ENCODE data around the gene C12orf75.

DNA sequence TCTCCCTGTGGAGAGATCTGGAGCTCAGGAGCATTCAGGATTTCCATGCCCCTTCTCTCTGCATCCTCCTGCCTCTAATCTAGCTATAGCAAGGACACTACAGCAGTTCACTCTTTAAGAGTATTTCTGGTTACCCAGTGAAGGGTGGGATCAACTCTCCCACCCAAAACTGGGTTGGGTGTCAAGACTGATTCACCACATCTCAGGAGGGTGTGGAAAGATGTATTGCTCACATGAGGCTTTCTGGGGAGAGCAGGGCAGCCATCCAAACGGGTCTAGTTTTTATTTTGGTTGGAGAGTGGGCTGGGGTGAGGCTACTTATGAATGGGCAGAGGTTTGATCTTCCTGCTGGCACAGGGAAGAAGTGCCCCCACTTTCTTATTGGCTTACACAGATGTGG lies 18.6 kb downstream of the C12orf75 start:
- no peak for TF ChIP-seq CTCF (IDR thresholded peaks at IDR 0.05; ENCODE audit: extremely low read depth in 1 of 2, insufficient read depth in 1 of 2, low read depth in 1 of 2, low read length in 2 of 2)
- TF ChIP-seq, protein P1, sequence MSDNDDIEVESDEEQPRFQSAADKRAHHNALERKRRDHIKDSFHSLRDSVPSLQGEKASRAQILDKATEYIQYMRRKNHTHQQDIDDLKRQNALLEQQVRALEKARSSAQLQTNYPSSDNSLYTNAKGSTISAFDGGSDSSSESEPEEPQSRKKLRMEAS (IDR thresholded peaks at IDR 0.05; ENCODE audit: insufficient read depth, insufficient read length) = no peak
- TF ChIP-seq EZH2 (IDR thresholded peaks at IDR 0.05; ENCODE audit: borderline replicate concordance, low read depth, low read length, severe bottlenecking) = no peak
- TF ChIP-seq POLR2A (IDR thresholded peaks at IDR 0.05; ENCODE audit: low read depth, low read length) = no peak
